GM23248 (cell line): ENCODE data around the gene ANOS1. TPM values are rescaled to one million over a fixed set of nuclear protein-coding genes. Genes with fewer than 3 reads are reported as not detected.

ENCODE experiments used
- DNase-seq: peaks from one replicate; pipeline ENCODE4 v3.0.0-alpha.2; 2015
- H2AFZ ChIP-seq: fragments of 200-600 bp; sonication (generic); 2 replicates; pipeline ENCODE4 v1.6.1; 2016; ENCODE audit warnings: antibody characterized with exemption
- H3F3A ChIP-seq: fragments of 200-600 bp; sonication (generic); 2 replicates; pipeline ENCODE4 v1.6.1; 2016; ENCODE audit warnings: mild to moderate bottlenecking, antibody characterized with exemption, mixed run types; ENCODE audit not compliant: insufficient read depth
- H3K27ac ChIP-seq: fragments of 200-600 bp; sonication (generic); 2 replicates; pipeline ENCODE4 v1.5.1; 2016; ENCODE audit warnings: mild to moderate bottlenecking
- H3K27me3 ChIP-seq: fragments of 200-600 bp; sonication (generic); replicated peaks from 2 replicates; pipeline ENCODE4 v1.6.1; 2016; ENCODE audit warnings: mild to moderate bottlenecking; ENCODE audit not compliant: insufficient read depth
- H3K36me3 ChIP-seq: fragments of 200-600 bp; sonication (generic); 2 replicates; pipeline ENCODE4 v1.6.1; 2016; ENCODE audit warnings: low read depth, mild to moderate bottlenecking
- H3K4me1 ChIP-seq: fragments of 200-600 bp; sonication (generic); 2 replicates; pipeline ENCODE4 v1.6.1; 2016; ENCODE audit warnings: mild to moderate bottlenecking; ENCODE audit not compliant: insufficient read depth
- H3K4me2 ChIP-seq: fragments of 200-600 bp; sonication (generic); one replicate; pipeline ENCODE4 v1.6.1; 2016; ENCODE audit warnings: mild to moderate bottlenecking; ENCODE audit not compliant: unreplicated experiment
- H3K4me3 ChIP-seq: fragments of 200-600 bp; sonication (generic); 2 replicates; pipeline ENCODE4 v1.5.1; 2016; ENCODE audit warnings: mild to moderate bottlenecking
- H3K79me2 ChIP-seq: fragments of 200-600 bp; sonication (generic); 2 replicates; pipeline ENCODE4 v1.6.1; 2016; ENCODE audit warnings: mild to moderate bottlenecking; ENCODE audit not compliant: insufficient read depth
- H3K9ac ChIP-seq: fragments of 200-600 bp; sonication (generic); 2 replicates; pipeline ENCODE4 v1.6.1; 2016; ENCODE audit warnings: mild to moderate bottlenecking
- H3K9me2 ChIP-seq: fragments of 200-600 bp; sonication (generic); 2 replicates; pipeline ENCODE4 v1.6.1; 2016; ENCODE audit warnings: mixed run types, mild to moderate bottlenecking, moderate library complexity; ENCODE audit not compliant: insufficient read depth
- H3K9me3 ChIP-seq: fragments of 200-600 bp; sonication (generic); one replicate; pipeline ENCODE4 v1.6.1; 2017; ENCODE audit warnings: low read depth
- H4K20me1 ChIP-seq: fragments of 200-600 bp; sonication (generic); 2 replicates; pipeline ENCODE4 v1.6.0; 2016; ENCODE audit not compliant: insufficient read depth
- EZH2 ChIP-seq: fragments of 200-600 bp; sonication (generic); IDR thresholded peaks from 2 replicates; pipeline ENCODE4 v1.6.1; 2018; ENCODE audit warnings: antibody characterized with exemption, mild to moderate bottlenecking; ENCODE audit not compliant: insufficient read depth, poor library complexity, severe bottlenecking
- EZH2phosphoT487 ChIP-seq: fragments of 200-600 bp; sonication (generic); IDR thresholded peaks from 2 replicates; pipeline ENCODE4 v1.6.1; 2018; ENCODE audit warnings: antibody characterized with exemption, moderate library complexity, mild to moderate bottlenecking, low read depth; ENCODE audit not compliant: insufficient read depth
- WGBS, 2 experiments: methylation state at CpG; one replicate each; pipeline ENCODE4 v1.1.6; 2015 to 2017; ENCODE audit warnings: low lambda C conversion rate in 2 of 2, low coverage in 1 of 2; ENCODE audit errors: missing lambda C conversion rate in 2 of 2; 5-methylcytosine and 5-hydroxymethylcytosine counted together
- in situ Hi-C: fragments of 300-500 bp; cut with MboI; formaldehyde crosslinking; loops from 2 replicates; pipeline ENCODE4 v1.15.0; 2020
- polyA plus RNA-seq: library from polyadenylated mRNA; unstranded; fragments of >200 nt; fragmentation: Nextera tagmentation; extraction: Ambion mirVana; gene quantifications from 2 replicates; pipeline ENCODE4 v1.2.1, GENCODE V29; 2016
- total RNA-seq: library from RNA; depleted of rRNA; stranded (reverse); fragments of >200 nt; shearing (Covaris generic); gene quantifications from 2 replicates; pipeline ENCODE4 v1.2.3, GENCODE V29; 2014

The ANOS1 gene
- total and polyA plus RNA-seq, 2 experiments from 2014 or later = not detected

- TF ChIP-seq EZH2phosphoT487 (no peak), EZH2 (no peak)
- Histone ChIP-seq H3K9me3 (no peaks in the 10 kb centered on the region), H3K79me2 (no peaks in the 10 kb centered on the region), H3K27ac (no peak overlapping the region), H3K36me3 (no peaks in the 10 kb centered on the region), H3K4me2 (no peak overlapping the region), H3K9me2 (no peaks in the 10 kb centered on the region), H2AFZ (no peak overlapping the region), H3K4me3 (no peak overlapping the region), H3K9ac (no peak overlapping the region), H3K4me1 (no peaks in the 10 kb centered on the region), H3K27me3 (no peaks in the 10 kb centered on the region), H4K20me1 (no peaks in the 10 kb centered on the region), H3F3A (no peaks in the 10 kb centered on the region)
- DNase-seq = no peak
- in situ Hi-C loops = no loop called here
- WGBS, 2 experiments = 9 to 22% methylated on average over 2 of the region's 2 CpGs
Measured at GRCh38 chrX:8721536-8721935, 10.4 kb downstream of the ANOS1 start.

- no peaks in the 10 kb centered on the region for H3K9me2 ChIP-seq
- no peak overlapping the region for H3K9ac ChIP-seq
- no peaks in the 10 kb centered on the region for H3K9me3 ChIP-seq
- TF ChIP-seq EZH2 = no peak
- no peak for TF ChIP-seq EZH2phosphoT487
- in situ Hi-C loops = no loop called here
- no peak overlapping the region for H3K4me2 ChIP-seq
- no peaks in the 10 kb centered on the region for H3F3A ChIP-seq
- 10 to 17% methylated on average over 5 to 6 of the region's 6 CpGs for WGBS, 2 experiments
- H3K4me3 ChIP-seq = no peak overlapping the region
- H3K27me3 ChIP-seq = no peaks in the 10 kb centered on the region
- H4K20me1 ChIP-seq = no peaks in the 10 kb centered on the region
- H2AFZ ChIP-seq = no peak overlapping the region
- H3K36me3 ChIP-seq = no peaks in the 10 kb centered on the region
- no peaks in the 10 kb centered on the region for H3K79me2 ChIP-seq
- DNase-seq = no peak
- H3K4me1 ChIP-seq = no peaks in the 10 kb centered on the region
- no peak overlapping the region for H3K27ac ChIP-seq
Measured at GRCh38 chrX:8720136-8720535, 11.8 kb downstream of the ANOS1 start.

DNA sequence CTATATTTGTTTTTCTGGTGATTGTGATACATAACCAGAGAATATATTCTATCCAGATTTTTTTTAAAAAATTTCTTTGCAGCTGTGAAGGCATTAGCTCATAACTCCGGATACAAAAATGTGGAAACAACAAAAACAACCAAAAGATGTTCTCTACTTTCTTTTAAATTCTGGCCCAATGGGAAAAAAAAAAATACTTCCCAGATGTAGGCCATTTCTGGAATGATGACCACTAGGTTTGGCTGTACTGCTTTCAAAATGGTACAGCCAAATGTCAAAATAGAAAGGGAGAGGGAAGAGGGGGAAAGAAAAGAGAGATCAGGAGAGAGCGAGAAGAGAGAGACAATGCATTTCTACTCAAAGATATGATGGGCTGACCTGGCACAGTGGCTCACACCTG is 14.6 kb downstream of the ANOS1 start:
- Histone ChIP-seq H3K4me1 (no peaks in the 10 kb centered on the region), H3K9ac (no peak overlapping the region), H4K20me1 (no peaks in the 10 kb centered on the region), H3K27ac (no peak overlapping the region), H3K9me3 (no peaks in the 10 kb centered on the region), H3K4me3 (no peak overlapping the region), H3K36me3 (no peaks in the 10 kb centered on the region), H2AFZ (no peak overlapping the region), H3F3A (no peaks in the 10 kb centered on the region), H3K9me2 (no peaks in the 10 kb centered on the region), H3K79me2 (no peaks in the 10 kb centered on the region), H3K4me2 (no peak overlapping the region), H3K27me3 (no peaks in the 10 kb centered on the region)
- 19 to 36% methylated on average over 2 of the region's 2 CpGs for WGBS, 2 experiments
- DNase-seq = no peak
- no peak for TF ChIP-seq EZH2
- no peak for TF ChIP-seq EZH2phosphoT487
- in situ Hi-C loops = no loop called here

GRCh38 chrX:8714164-8714563 is 17.8 kb downstream of the ANOS1 start:
- DNase-seq = no peak
- Histone ChIP-seq H3K36me3 (no peaks in the 10 kb centered on the region), H3F3A (no peaks in the 10 kb centered on the region), H3K9ac (no peak overlapping the region), H3K4me1 (no peaks in the 10 kb centered on the region), H3K9me2 (no peaks in the 10 kb centered on the region), H3K4me2 (no peak overlapping the region), H3K27ac (no peak overlapping the region), H3K9me3 (no peaks in the 10 kb centered on the region), H3K4me3 (no peak overlapping the region), H3K79me2 (no peaks in the 10 kb centered on the region), H2AFZ (no peak overlapping the region), H3K27me3 (no peaks in the 10 kb centered on the region), H4K20me1 (no peaks in the 10 kb centered on the region)
- in situ Hi-C loops = no loop called here
- WGBS, 2 experiments = 0 to 6% methylated on average over 3 of the region's 3 CpGs
- TF ChIP-seq EZH2 (no peak), EZH2phosphoT487 (no peak)

DNA sequence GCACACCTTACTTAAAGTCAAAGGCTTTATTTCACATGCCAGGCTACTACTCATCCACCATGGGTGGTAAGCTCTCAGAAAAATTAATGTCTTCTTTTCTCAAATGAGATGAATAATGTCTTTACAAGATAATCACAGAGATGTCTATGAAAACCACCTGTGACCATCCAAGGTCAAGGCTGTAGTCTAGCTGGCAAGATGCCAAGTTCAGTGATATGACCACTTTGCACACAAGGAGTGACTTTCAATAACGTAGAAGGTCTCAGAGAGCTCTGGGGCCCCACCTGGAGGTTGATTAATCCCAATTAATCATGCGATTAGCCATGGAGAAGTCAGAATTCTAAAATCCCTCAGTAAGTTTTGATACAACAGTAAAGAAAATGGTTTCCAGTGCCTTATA is 20.5 kb downstream of the ANOS1 start:
- H3K4me1 ChIP-seq = no peaks in the 10 kb centered on the region
- no peaks in the 10 kb centered on the region for H4K20me1 ChIP-seq
- no peaks in the 10 kb centered on the region for H3F3A ChIP-seq
- no peak overlapping the region for H3K27ac ChIP-seq
- no peak overlapping the region for H3K4me2 ChIP-seq
- no peaks in the 10 kb centered on the region for H3K36me3 ChIP-seq
- TF ChIP-seq EZH2 = no peak
- TF ChIP-seq EZH2phosphoT487 = no peak
- H3K9ac ChIP-seq = no peak overlapping the region
- WGBS, 2 experiments = 21 to 24% methylated on average over 2 of the region's 2 CpGs
- H3K27me3 ChIP-seq = no peaks in the 10 kb centered on the region
- in situ Hi-C loops = no loop called here
- H2AFZ ChIP-seq = no peak overlapping the region
- no peaks in the 10 kb centered on the region for H3K79me2 ChIP-seq
- no peaks in the 10 kb centered on the region for H3K9me3 ChIP-seq
- no peaks in the 10 kb centered on the region for H3K9me2 ChIP-seq
- H3K4me3 ChIP-seq = no peak overlapping the region
- DNase-seq = no peak
